Adrenal gland (tissue), 5 donors: ENCODE results near the gene RPL19.

Source experiments
- POLR2A ChIP-seq, 2 donors: fragments of 450-650 bp; IDR thresholded peaks; one replicate each; pipeline ENCODE4 v1.6.1; 2017; ENCODE audit warnings: antibody characterized with exemption in 2 of 2, mild to moderate bottlenecking in 2 of 2, moderate library complexity in 1 of 2
- TF ChIP-seq, protein P1 (sequence below), 6 experiments: fragments of 450-650 bp in 4 of 6; fragments of 200-600 bp in 2 of 6; sonication (generic) in 1 of 6; IDR thresholded peaks; 1 replicate in 5 of 6; 2 replicates in 1 of 6; pipeline versions ENCODE4 v1.5.1 to v1.8.0; 2016 to 2021; ENCODE audit warnings: antibody characterized with exemption in 6 of 6, mild to moderate bottlenecking in 2 of 6, moderate library complexity in 1 of 6
- donor health status: DM: no; HTN: no; CAD: no.

DNA sequence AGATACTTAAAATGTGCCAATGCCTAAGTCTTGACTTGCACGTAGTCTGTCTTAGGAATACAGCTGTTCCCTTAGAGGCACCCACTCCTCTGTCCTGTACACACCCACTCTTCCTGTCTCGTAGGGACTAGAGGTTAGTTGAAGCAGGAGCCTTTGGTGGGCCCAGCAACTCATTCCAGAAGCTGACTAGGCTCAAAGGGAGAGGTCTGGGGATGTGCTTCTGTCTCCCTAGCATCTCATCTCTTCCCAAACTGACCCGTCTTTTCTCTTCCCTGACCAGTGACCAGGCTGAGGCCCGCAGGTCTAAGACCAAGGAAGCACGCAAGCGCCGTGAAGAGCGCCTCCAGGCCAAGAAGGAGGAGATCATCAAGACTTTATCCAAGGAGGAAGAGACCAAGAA lies 4.2 kb downstream of the RPL19 start:
- TF ChIP-seq, protein P1, sequence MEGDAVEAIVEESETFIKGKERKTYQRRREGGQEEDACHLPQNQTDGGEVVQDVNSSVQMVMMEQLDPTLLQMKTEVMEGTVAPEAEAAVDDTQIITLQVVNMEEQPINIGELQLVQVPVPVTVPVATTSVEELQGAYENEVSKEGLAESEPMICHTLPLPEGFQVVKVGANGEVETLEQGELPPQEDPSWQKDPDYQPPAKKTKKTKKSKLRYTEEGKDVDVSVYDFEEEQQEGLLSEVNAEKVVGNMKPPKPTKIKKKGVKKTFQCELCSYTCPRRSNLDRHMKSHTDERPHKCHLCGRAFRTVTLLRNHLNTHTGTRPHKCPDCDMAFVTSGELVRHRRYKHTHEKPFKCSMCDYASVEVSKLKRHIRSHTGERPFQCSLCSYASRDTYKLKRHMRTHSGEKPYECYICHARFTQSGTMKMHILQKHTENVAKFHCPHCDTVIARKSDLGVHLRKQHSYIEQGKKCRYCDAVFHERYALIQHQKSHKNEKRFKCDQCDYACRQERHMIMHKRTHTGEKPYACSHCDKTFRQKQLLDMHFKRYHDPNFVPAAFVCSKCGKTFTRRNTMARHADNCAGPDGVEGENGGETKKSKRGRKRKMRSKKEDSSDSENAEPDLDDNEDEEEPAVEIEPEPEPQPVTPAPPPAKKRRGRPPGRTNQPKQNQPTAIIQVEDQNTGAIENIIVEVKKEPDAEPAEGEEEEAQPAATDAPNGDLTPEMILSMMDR (IDR thresholded peaks at IDR 0.05): no peak
- TF ChIP-seq POLR2A (IDR thresholded peaks at IDR 0.05): no peak
